ENCODE results near the gene PANK2.

DNA sequence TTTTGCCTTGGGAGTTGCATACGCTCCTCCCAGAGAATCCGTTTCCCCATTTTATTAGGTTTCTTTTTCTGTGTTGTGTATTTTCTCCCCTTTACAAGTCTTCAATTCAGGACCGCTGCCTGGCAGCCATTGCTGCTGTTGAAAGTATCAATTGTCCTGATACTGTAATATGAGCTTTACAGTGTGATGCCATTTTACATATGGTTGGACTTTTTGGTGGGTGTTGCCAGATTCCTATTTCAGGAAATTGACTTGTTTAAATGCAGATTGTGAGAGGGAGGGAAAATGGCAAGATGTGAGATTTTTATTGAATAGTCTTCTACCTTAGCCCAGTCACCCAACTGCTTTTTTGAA, 1.2 kb downstream of the PANK2 start:
- TF ChIP-seq, protein P1, sequence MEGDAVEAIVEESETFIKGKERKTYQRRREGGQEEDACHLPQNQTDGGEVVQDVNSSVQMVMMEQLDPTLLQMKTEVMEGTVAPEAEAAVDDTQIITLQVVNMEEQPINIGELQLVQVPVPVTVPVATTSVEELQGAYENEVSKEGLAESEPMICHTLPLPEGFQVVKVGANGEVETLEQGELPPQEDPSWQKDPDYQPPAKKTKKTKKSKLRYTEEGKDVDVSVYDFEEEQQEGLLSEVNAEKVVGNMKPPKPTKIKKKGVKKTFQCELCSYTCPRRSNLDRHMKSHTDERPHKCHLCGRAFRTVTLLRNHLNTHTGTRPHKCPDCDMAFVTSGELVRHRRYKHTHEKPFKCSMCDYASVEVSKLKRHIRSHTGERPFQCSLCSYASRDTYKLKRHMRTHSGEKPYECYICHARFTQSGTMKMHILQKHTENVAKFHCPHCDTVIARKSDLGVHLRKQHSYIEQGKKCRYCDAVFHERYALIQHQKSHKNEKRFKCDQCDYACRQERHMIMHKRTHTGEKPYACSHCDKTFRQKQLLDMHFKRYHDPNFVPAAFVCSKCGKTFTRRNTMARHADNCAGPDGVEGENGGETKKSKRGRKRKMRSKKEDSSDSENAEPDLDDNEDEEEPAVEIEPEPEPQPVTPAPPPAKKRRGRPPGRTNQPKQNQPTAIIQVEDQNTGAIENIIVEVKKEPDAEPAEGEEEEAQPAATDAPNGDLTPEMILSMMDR (IDR thresholded peaks at IDR 0.05; ENCODE audit: control extremely low read depth in 1 of 3, insufficient read depth in 1 of 3, low read depth in 1 of 3, low read length in 3 of 3): no peak
- TF ChIP-seq POLR2AphosphoS5 (IDR thresholded peaks at IDR 0.05; ENCODE audit: low read depth, low read length) (no peak), KDM1A (IDR thresholded peaks at IDR 0.05; ENCODE audit: borderline replicate concordance, low read length) (no peak), CBX5 (IDR thresholded peaks at IDR 0.05; ENCODE audit: low read depth, low read length) (no peak), POLR2A (IDR thresholded peaks at IDR 0.05; ENCODE audit: control extremely low read depth in 1 of 2, low read depth in 2 of 2, low read length in 2 of 2) (no peak; a peak in 1 of 3 replicates), CBX8 (IDR thresholded peaks at IDR 0.05; ENCODE audit: borderline replicate concordance, low read depth, low read length) (no peak), EGR1 (IDR thresholded peaks at IDR 0.05; ENCODE audit: borderline replicate concordance, low read depth, low read length) (no peak), SRF (IDR thresholded peaks at IDR 0.05; ENCODE audit: low read depth, low read length) (no peak), HDAC6 (IDR thresholded peaks at IDR 0.05; ENCODE audit: low read depth, low read length) (no peak), POU5F1 (IDR thresholded peaks at IDR 0.05; ENCODE audit: low read depth, low read length) (no peak), CREB1 (IDR thresholded peaks at IDR 0.05) (no peak), TAF7 (optimal IDR thresholded peaks at IDR 0.05; ENCODE audit: borderline replicate concordance, low read depth, low read length) (no peak)
- TF ChIP-seq, protein P2, sequence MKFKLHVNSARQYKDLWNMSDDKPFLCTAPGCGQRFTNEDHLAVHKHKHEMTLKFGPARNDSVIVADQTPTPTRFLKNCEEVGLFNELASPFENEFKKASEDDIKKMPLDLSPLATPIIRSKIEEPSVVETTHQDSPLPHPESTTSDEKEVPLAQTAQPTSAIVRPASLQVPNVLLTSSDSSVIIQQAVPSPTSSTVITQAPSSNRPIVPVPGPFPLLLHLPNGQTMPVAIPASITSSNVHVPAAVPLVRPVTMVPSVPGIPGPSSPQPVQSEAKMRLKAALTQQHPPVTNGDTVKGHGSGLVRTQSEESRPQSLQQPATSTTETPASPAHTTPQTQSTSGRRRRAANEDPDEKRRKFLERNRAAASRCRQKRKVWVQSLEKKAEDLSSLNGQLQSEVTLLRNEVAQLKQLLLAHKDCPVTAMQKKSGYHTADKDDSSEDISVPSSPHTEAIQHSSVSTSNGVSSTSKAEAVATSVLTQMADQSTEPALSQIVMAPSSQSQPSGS (IDR thresholded peaks at IDR 0.05; ENCODE audit: low read length): no peak
